GM21619 (cell line): ENCODE measurements around the gene TNRC6B.
"Not testable (repeated sequence)": the region's sequence is repeated elsewhere in the genome, so short reads cannot be mapped to it uniquely, and the experiment has no call there.

Experiments
- ATAC-seq: cut with Tn5 transposase; IDR thresholded peaks from one replicate; pipeline ENCODE4 v1.9.1; 2021; ENCODE audit not compliant: unreplicated experiment

The TNRC6B gene, protein sequence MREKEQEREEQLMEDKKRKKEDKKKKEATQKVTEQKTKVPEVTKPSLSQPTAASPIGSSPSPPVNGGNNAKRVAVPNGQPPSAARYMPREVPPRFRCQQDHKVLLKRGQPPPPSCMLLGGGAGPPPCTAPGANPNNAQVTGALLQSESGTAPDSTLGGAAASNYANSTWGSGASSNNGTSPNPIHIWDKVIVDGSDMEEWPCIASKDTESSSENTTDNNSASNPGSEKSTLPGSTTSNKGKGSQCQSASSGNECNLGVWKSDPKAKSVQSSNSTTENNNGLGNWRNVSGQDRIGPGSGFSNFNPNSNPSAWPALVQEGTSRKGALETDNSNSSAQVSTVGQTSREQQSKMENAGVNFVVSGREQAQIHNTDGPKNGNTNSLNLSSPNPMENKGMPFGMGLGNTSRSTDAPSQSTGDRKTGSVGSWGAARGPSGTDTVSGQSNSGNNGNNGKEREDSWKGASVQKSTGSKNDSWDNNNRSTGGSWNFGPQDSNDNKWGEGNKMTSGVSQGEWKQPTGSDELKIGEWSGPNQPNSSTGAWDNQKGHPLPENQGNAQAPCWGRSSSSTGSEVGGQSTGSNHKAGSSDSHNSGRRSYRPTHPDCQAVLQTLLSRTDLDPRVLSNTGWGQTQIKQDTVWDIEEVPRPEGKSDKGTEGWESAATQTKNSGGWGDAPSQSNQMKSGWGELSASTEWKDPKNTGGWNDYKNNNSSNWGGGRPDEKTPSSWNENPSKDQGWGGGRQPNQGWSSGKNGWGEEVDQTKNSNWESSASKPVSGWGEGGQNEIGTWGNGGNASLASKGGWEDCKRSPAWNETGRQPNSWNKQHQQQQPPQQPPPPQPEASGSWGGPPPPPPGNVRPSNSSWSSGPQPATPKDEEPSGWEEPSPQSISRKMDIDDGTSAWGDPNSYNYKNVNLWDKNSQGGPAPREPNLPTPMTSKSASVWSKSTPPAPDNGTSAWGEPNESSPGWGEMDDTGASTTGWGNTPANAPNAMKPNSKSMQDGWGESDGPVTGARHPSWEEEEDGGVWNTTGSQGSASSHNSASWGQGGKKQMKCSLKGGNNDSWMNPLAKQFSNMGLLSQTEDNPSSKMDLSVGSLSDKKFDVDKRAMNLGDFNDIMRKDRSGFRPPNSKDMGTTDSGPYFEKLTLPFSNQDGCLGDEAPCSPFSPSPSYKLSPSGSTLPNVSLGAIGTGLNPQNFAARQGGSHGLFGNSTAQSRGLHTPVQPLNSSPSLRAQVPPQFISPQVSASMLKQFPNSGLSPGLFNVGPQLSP (N-terminal part only)

DNA sequence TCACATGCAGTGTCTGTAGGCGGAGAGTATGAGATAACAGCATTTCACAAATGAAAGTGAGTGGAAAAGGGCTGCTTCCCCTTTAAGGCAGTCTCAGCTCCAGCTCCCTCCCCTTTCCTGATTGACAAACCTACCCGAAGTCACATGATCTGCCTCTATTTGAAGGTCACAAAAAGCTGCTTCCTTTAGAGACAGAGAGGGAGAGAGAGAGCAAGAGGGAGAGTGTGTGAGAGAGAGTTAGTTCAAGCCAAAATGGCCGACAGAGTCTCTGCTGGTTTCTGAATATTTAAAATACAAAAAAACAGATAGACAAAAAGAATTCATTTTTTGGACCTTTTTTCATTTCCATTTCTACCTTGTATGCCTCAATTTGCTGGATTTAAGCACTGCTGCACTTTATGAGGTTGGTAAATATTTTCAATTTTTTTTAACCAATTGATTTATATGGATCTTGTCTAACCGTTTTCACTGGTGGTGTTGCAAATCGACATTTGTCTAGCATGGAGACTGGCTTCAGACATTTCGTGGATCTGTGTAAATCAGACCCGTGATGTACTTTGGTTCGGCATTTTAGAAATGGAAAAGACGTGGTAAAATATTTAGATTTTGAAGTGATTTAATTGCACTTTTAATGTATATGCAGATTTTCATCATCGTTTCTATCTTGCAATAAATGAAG is at the start of gene TNRC6B:
TNRC6B (plus strand) TSS at position 188 of the 679 bp plus-strand sequence; CDS start at position 399, 211 bp downstream.
- peak; percentile 84 for ATAC-seq

DNA sequence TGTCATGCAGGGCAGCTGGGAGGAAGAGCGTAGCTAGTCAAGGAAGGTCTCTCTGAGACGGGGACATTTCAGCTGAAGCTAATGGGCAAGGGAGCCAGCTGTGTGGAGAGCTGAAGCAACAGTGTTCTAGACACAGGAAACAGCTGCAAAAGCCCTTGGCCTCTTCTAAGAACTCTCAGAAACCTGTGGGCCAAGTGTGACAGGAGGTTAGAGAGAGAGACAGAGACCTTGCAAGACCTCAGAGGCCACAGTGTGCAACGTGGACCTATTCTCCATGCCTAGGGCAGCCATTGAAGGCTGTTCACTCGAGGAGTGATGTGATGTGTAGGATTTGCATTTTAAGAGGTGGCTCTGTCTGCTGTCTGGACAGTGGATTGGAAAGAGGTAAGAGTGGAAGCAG is 48.7 kb upstream of the TNRC6B start:
- ATAC-seq = no peak

GRCh38 chr22:40137132-40137531 is 40.6 kb upstream of the TNRC6B start:
- ATAC-seq = no peak

- no peak for ATAC-seq
Observed at GRCh38 chr22:40138866-40139265, 38.9 kb upstream of the TNRC6B start.

- no peak for ATAC-seq
Observed at GRCh38 chr22:40147388-40148176, 30.1 kb upstream of the TNRC6B start.

- no peak for ATAC-seq
Observed at GRCh38 chr22:40153192-40153591, 24.5 kb upstream of the TNRC6B start.

DNA sequence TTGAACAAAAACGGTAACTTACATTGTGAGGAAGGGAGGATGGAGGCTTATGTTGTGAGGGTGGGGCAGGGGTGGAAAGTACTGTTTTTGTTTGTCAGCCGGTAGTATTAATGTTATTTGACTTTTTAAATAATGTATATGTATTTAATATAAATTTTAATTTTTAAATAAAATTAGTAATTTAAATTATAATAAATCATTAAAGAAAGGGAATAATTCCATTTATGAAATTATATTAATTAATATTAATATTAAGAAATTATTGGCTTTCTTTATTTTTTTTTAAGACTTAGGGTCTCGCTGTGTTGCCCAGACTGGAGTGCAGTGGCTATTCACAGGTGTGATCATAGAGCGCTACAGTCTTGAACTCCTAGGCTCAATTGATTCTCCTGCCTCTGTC is 24.0 kb upstream of the TNRC6B start:
- no peak for ATAC-seq

- ATAC-seq = no peak
Observed at GRCh38 chr22:40156001-40156516, 21.7 kb upstream of the TNRC6B start.

- not testable (repeated sequence) for ATAC-seq
Observed at GRCh38 chr22:40156682-40157081, 21.0 kb upstream of the TNRC6B start.

DNA sequence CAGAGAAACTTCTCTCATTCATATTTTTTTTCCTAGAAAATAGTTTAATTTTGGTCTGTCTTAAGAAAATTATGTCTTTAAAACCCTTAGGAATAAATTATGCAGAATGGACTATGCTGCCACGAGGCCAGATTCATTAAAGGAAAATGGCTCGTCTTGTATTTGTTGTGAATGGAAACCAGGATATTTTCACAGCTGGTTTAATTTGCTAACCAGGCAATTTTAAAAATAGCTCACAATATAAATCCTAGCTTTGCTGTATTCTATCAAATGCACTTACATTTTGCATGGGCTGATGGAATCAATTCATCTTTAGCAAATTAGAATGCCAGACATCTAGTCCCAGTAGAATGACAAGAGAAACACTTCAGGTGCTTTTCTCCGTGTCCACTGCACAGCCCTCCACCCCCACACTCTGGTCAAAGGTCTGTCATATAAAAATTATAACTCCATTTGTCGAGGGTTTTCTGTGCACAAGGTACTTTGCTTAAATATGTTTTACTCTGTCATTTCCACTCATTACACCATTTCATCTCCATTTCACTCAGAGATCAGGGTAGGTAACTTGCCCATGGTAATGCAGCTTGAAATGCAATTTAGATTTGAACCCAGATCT is 20.3 kb upstream of the TNRC6B start:
- ATAC-seq = no peak

GRCh38 chr22:40161194-40161593 is 16.5 kb upstream of the TNRC6B start:
- no peak for ATAC-seq

DNA sequence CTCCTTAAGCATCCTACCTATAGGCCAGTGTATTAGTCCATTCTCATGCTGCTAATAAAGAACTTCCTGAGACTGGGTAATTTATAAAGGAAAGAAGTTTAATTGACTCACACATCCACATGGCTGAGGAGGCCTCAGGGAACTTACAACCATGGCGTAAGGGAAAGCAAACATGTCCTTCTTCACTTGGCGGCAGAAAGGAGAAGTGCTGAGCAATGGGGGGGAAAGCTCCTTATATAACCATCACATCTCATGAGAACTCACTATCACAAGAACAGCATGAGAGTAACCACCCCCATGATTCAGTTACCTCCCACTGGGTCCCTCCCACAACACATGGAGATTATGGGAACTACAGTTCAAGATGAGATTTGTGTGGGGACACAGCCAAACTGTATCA is 12.2 kb upstream of the TNRC6B start:
- not testable (repeated sequence) for ATAC-seq

DNA sequence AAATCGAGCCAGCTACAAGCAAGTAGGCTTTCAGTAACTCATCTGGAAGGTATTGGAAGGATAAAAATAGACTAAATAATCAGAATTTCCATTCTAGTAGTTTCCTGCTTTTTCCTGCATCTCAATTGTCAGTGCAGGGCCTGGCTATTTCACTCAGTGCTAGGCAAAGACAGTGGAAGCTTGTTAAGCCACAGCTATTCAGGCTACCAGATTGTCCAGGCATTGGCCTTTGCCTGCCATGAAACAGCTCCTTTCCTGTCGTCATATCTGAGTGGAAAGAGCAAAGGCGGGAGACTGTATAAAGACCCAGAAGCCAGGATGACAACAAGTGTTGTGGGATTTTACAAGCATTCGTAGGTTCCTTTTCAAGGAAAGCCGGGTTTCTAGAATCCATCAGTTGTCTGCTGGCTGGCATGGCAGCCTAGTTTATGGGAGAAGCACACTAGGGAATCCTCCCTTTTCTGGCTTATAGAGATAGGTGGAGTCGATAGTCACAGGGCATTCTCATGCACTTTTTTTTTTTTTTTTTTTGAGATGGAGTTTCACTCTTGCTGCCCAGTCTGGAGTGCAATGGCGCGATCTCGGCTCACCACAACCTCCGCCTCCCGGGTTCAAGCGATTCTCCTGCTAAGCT is 2.0 kb upstream of the TNRC6B start:
- no peak for ATAC-seq

DNA sequence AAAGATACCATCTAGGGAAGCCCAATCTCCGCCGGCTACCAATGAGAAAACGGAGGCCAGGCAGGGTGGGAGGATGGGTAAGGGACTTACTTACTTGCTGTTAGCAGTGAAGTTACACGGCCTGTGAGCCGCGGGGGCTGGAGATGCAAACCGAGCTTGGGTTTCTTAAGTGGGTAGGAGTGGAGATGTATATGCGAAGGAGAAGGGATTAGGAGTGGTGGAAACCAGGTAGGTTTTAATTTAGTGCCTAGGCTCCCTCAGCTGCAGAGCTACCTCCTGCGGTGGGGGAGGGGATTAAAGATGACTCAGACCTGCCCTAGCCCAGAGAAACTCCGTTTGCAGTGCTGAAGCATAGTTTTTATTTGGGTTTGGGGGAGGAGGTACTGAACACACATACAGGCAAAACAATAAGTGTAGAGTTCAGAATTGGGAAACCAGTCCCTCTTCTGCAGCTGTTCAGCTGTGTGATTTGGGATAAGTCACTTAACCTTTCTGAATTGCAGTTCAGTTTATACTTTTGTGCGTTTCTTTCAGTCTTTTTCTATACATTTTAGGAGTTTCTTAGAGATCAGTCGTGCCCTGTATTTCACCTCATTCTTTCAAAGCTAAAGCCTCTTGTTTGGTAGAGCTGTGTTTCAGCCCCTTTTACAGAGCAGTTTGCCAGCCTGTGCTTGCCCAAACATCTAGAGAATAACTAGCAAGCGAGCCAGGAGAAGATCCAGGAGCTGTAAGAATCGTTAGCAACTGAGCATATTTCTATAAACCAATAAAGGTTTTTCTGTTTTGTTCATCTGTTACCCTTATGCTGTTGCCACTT is 596 bp upstream of the TNRC6B start:
- no peak for ATAC-seq

DNA sequence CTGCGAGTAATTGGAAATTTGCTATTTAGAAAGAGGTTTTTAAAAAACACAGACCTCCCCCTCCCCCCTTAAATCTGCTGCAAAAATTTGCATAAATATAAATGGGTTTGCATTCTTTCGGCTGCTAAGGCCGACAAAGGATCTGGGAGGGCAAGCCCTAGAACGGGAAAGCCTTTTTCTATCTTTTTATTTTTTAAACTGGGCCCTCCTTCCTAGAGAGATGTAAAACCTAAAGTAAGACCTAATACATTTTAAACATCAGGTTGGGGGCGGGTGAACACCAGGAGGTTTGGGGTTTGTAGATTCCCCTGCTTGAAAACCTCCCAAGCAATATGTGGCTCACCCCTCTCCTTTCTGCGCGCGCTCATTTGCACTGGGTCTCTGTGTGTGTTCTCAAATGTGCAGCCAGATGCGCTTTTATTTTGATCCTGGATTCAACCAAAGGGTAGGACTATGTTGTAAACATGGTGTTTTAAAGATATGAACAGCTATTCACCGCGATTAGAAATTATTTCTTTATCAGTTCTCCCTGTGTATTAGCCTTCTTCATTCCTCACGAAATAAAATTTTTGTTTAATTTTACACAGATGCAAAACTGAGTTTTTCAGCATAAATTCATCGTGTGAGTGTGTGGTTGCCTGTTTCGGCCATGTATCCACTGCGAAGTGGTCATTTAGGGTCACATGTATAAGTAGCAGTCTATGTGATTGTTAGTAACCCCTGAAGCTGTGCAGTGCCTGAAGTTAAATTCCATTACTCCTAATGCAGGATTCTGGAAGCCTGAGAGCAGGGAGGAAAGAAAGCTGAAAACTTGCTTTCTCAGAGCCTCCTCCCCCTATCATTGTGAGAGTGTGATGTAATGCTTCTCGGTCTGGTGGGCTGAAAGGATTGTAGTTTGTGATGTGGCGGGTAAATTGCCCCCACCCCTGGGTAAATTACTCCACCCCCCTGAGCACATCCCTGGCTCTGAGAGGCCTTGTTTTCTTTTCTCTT is 988 bp downstream of the TNRC6B start:
- no peak for ATAC-seq

DNA sequence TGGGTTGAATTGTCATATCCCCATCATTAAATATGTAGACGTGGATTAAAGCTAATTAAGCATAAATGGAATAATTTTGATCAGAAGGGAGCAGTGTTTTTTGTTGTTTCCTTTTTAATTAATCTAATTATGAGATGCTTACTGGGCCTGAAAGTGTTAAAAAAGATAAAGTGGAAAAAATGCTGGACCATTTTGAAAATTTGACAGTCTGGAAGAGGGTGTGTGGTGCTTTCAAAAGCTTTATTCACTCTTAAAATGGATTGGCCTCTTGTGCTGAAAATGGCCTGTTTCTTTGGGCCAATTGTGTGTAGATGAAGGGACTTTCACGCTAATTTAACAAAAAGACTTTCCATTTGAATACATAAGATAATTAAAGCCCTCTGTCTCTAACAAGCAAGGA is 1.8 kb downstream of the TNRC6B start:
- no peak for ATAC-seq

- ATAC-seq = no peak
Observed at GRCh38 chr22:40180403-40180802, 2.7 kb downstream of the TNRC6B start.
